GM12878 (cell line): ENCODE measurements around the gene ARGLU1. TPM values are rescaled to one million over a fixed set of nuclear protein-coding genes. Genes with fewer than 3 reads are reported as not detected.

Experiments used
- ATAC-seq: fragments of 200-7000 bp; cut with Tn5 transposase; 3 replicates; pipeline ENCODE4 v1.9.1; 2020; ENCODE audit warnings: mild to moderate bottlenecking, moderate library complexity
- BruUV-seq: library from RNA; stranded (reverse); fragments of 400-500 nt; replicated peaks from 2 replicates; lab custom pipeline; 2021; lab: Mats Ljungman, UMichigan
- CTCF ChIA-PET: fragments of 300-600 bp; sonication (Branson Sonifier 250); formaldehyde crosslinking; extraction: SDS; loops from one replicate; lab custom pipeline; 2021; ENCODE audit warnings: inconsistent platforms; lab: Yijun Ruan, JAX
- POLR2A ChIA-PET: fragments of 350-600 bp; formaldehyde crosslinking; extraction: SDS; loops from one replicate; lab custom pipeline; 2021; ENCODE audit warnings: inconsistent platforms; lab: Charles Lee
- RAD21 ChIA-PET: fragments of 300-600 bp; sonication (Branson Sonifier 250); formaldehyde crosslinking; loops from one replicate; lab custom pipeline; 2023; ENCODE audit warnings: antibody characterized with exemption; ENCODE audit not compliant: unreplicated experiment; lab: Charles Lee
- SMC1A ChIA-PET: fragments of 300-600 bp; sonication (Branson Sonifier 250); formaldehyde crosslinking; loops from one replicate; lab custom pipeline; 2023; ENCODE audit not compliant: unreplicated experiment, uncharacterized antibody; lab: Charles Lee
- DNase-seq: peaks from one replicate; pipeline ENCODE4 v3.0.0-alpha.2; 2011; ENCODE audit warnings: low read depth, low spot score
- FAIRE-seq: peaks from 3 replicates; lab custom pipeline; 2011; peaks lifted over from hg19 to GRCh38; lab: Jason Lieb, UNC
- H2AFZ ChIP-seq: 2 replicates; pipeline ENCODE4 v1.6.0; 2011; ENCODE audit warnings: low read depth, low read length, control low read depth; ENCODE audit not compliant: control insufficient read depth
- H3K27ac ChIP-seq: 2 replicates; pipeline ENCODE4 v1.5.1; 2011; ENCODE audit warnings: control low read depth; ENCODE audit not compliant: control insufficient read depth, insufficient read depth
- H3K27me3 ChIP-seq, 2 experiments: replicated peaks in 1 of 2; 2 replicates each; pipeline versions ENCODE4 v1.6.0 to v1.6.1; 2011; ENCODE audit warnings: low read length in 1 of 2; ENCODE audit not compliant: control insufficient read depth in 2 of 2, insufficient read depth in 2 of 2
- H3K36me3 ChIP-seq, 2 experiments: 2 replicates each; pipeline ENCODE4 v1.5.1; 2011; ENCODE audit warnings: low read length in 1 of 2; ENCODE audit not compliant: control insufficient read depth in 2 of 2, insufficient read depth in 2 of 2
- H3K4me1 ChIP-seq: 2 replicates; pipeline ENCODE4 v1.6.1; 2011; ENCODE audit warnings: mild to moderate bottlenecking, low read length, moderate library complexity, mixed read lengths; ENCODE audit not compliant: control insufficient read depth, insufficient read depth
- H3K4me2 ChIP-seq: 2 replicates; pipeline ENCODE4 v1.6.0; 2011; ENCODE audit warnings: control low read depth; ENCODE audit not compliant: control insufficient read depth, insufficient read depth
- H3K4me3 ChIP-seq: fragments of 200-600 bp; sonication (generic); 2 replicates; pipeline ENCODE4 v1.5.1; 2016
- H3K79me2 ChIP-seq: 2 replicates; pipeline ENCODE4 v1.6.0; 2011; ENCODE audit warnings: low read length; ENCODE audit not compliant: control insufficient read depth, insufficient read depth
- H3K9ac ChIP-seq: 2 replicates; pipeline ENCODE4 v1.8.0; 2011; ENCODE audit warnings: low read length, control low read depth, mixed read lengths; ENCODE audit not compliant: control insufficient read depth, insufficient read depth
- H3K9me3 ChIP-seq: replicated peaks from 3 replicates; pipeline ENCODE4 v1.5.1; 2011; ENCODE audit warnings: mild to moderate bottlenecking, low read length; ENCODE audit not compliant: control insufficient read depth, insufficient read depth
- H4K20me1 ChIP-seq: 2 replicates; pipeline ENCODE4 v1.6.0; 2011; ENCODE audit not compliant: control insufficient read depth, insufficient read depth
- BHLHE40 ChIP-seq, 2 experiments: fragments of 450-650 bp in 1 of 2; IDR thresholded peaks; 2 replicates each; pipeline ENCODE4 v1.6.1; 2011 to 2017; ENCODE audit warnings: low read depth in 2 of 2, borderline replicate concordance in 1 of 2, improper control_type of control experiment in 1 of 2, low read length in 1 of 2, mild to moderate bottlenecking in 1 of 2
- CBX3 ChIP-seq: fragments of 200-600 bp; sonication (generic); IDR thresholded peaks from 2 replicates; pipeline ENCODE4 v1.6.1; 2016; ENCODE audit warnings: low read depth, borderline replicate concordance
- CREB1 ChIP-seq: IDR thresholded peaks from 2 replicates; pipeline ENCODE4 v1.6.1; 2012; ENCODE audit warnings: low read depth, mild to moderate bottlenecking, inconsistent platforms
- HDAC6 ChIP-seq: fragments of 200-600 bp; sonication (generic); IDR thresholded peaks from one replicate; pipeline ENCODE4 v1.8.0; 2017; ENCODE audit warnings: antibody characterized with exemption; ENCODE audit not compliant: unreplicated experiment
- LARP7 ChIP-seq: fragments of 450-650 bp; IDR thresholded peaks from 2 replicates; pipeline ENCODE4 v1.6.1; 2017; ENCODE audit warnings: mild to moderate bottlenecking
- NFXL1 ChIP-seq: fragments of 450-650 bp; IDR thresholded peaks from 2 replicates; pipeline ENCODE4 v1.6.1; 2017; ENCODE audit warnings: antibody characterized with exemption, mild to moderate bottlenecking, borderline replicate concordance
- TARDBP ChIP-seq: IDR thresholded peaks from 2 replicates; pipeline ENCODE4 v1.6.1; 2016; ENCODE audit warnings: borderline replicate concordance
- WGBS: methylation state at CpG from one replicate; pipeline ENCODE4 v1.1.6; 2016; ENCODE audit warnings: low lambda C conversion rate; ENCODE audit not compliant: insufficient replicate concordance, insufficient coverage; ENCODE audit errors: missing lambda C conversion rate; 5-methylcytosine and 5-hydroxymethylcytosine counted together
- in situ Hi-C: fragments of 300-500 bp; cut with MboI; formaldehyde crosslinking; loops from 9 replicates; pipeline ENCODE4 v1.14.3; 2018; ENCODE audit warnings: mixed read lengths
- intact Hi-C: fragments of 100-400 bp; cut with micrococcal nuclease; formaldehyde crosslinking; loops from one replicate; pipeline ENCODE4 v1.14.2; 2022; ENCODE audit not compliant: unreplicated experiment
- polyA plus RNA-seq, 11 experiments: library from polyadenylated mRNA; depleted of rRNA in 4 of 11; unstranded in 6 of 11; stranded (reverse) in 5 of 11; fragments of >200 nt; fragmentation: Nextera tagmentation in 4 of 11; fragmentation: Illumina TruSeq in 1 of 11; extraction: Ambion mirVana in 4 of 11; extraction: Trizol in 1 of 11; gene quantifications; 1 replicate in 1 of 11; 2 replicates in 10 of 11; pipeline versions ENCODE4 v1.2.1 to v1.2.3, GENCODE V29; 2011 to 2016; ENCODE audit warnings: inconsistent platforms in 2 of 11, missing spikeins in 2 of 11, low read depth in 1 of 11
- total RNA-seq, 4 experiments: library from RNA; depleted of rRNA in 3 of 4; stranded (reverse); fragments of >200 nt in 3 of 4; fragmentation: Illumina TruSeq in 1 of 4; extraction: Trizol in 1 of 4; gene quantifications; 2 replicates each; pipeline versions ENCODE4 v1.2.1 to v1.2.3, GENCODE V29; 2013 to 2021
- TF ChIP-seq, protein P1 (sequence below): fragments of 450-650 bp; IDR thresholded peaks from 2 replicates; pipeline ENCODE4 v1.6.1; 2017; ENCODE audit warnings: mild to moderate bottlenecking

The ARGLU1 gene
- total and polyA plus RNA-seq, 10 of the 15 experiments (the other 5 are each of a cell fraction or from before 2014, with no cell fraction given), result 47.1 to 197 (median 98.3) TPM

DNA sequence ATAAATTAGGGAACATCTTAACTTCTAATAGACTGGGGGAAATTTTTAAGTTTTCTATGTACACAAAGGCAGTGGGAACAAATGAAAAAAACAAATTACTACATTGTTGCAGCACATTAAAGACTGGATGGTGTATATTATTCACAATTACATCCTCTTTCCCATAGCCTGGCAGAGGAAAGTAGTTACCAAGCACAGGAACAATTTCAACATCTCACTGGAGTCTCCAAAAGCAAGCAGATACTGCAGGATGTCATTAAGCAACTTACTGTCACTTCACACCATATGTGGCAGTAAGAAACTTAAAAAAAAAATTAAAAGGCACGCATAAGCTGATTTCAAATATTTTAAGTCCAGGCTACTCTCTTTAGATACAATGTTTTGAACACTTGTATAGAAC, 26.1 kb downstream of the ARGLU1 start:
- no TSS peak for BruUV-seq
- H3K4me2 ChIP-seq, result no peak overlapping the region
- no peak overlapping the region for H2AFZ ChIP-seq
- H3K4me3 ChIP-seq, result no peak overlapping the region
- POLR2A ChIA-PET, result interaction anchor here (1.0 kb wide), 1 partner anchor 24 kb away, joined by 3 read pairs; no protein-coding TSS in a partner anchor
- RAD21 ChIA-PET, result interaction anchor here (0.6 to 1.3 kb wide), 3 partner anchors 24 to 142 kb away, joined by 3 to 5 read pairs (median 3); no protein-coding TSS in a partner anchor
- TF ChIP-seq TARDBP (no peak), HDAC6 (no peak), NFXL1 (no peak), CREB1 (no peak), BHLHE40 (IDR thresholded peaks at IDR 0.05; ENCODE audit: borderline replicate concordance in 1 of 2, low read depth in 2 of 2, low read length in 1 of 2) (no peak), CBX3 (no peak), LARP7 (no peak)
- TF ChIP-seq, protein P1, sequence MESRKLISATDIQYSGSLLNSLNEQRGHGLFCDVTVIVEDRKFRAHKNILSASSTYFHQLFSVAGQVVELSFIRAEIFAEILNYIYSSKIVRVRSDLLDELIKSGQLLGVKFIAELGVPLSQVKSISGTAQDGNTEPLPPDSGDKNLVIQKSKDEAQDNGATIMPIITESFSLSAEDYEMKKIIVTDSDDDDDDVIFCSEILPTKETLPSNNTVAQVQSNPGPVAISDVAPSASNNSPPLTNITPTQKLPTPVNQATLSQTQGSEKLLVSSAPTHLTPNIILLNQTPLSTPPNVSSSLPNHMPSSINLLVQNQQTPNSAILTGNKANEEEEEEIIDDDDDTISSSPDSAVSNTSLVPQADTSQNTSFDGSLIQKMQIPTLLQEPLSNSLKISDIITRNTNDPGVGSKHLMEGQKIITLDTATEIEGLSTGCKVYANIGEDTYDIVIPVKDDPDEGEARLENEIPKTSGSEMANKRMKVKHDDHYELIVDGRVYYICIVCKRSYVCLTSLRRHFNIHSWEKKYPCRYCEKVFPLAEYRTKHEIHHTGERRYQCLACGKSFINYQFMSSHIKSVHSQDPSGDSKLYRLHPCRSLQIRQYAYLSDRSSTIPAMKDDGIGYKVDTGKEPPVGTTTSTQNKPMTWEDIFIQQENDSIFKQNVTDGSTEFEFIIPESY, result no peak
- TF ChIP-seq, all 136 proteins: peak for 0
- 100% methylated on average over 1 of the region's 1 CpG for WGBS
- Histone ChIP-seq H3K27ac (no peak overlapping the region), H3K4me1 (no peaks in the 10 kb centered on the region), H3K79me2 (peaks cover 8% of the 10 kb centered on the region), H3K9ac (no peak overlapping the region), H3K27me3 (no peaks in the 10 kb centered on the region), H3K9me3 (no peaks in the 10 kb centered on the region), H3K36me3 (peaks cover 0 to 18% of the 10 kb centered on the region in 2 experiments; a peak in 3 of 4 replicates), H4K20me1 (no peaks in the 10 kb centered on the region; the same call in 1 of the 2 replicates)
- ChIA-PET SMC1A (interaction anchor here (0.8 to 1.4 kb wide), 2 partner anchors 14 to 24 kb away, joined by 3 read pairs; no protein-coding TSS in a partner anchor), CTCF (interaction anchor here (0.7 to 1.3 kb wide), 2 partner anchors 18 to 464 kb away, joined by 3 to 4 read pairs; no protein-coding TSS in a partner anchor)
- intact Hi-C loops (no loop called here), in situ Hi-C loops (loop anchor here (25.0 kb wide), 1 partner anchor 1555 kb away; no protein-coding TSS in a partner anchor)
- ATAC-seq, result no peak
- no peak for FAIRE-seq
- DNase-seq, result no peak
